HUES48 (cell line): ENCODE results near the gene PRR16.
"Not testable (repeated sequence)": the region's sequence is repeated elsewhere in the genome, so short reads cannot be mapped to it uniquely, and the experiment has no call there.

Experiments used
- H3K27ac ChIP-seq: one replicate; pipeline ENCODE4 v1.7.0; 2013; ENCODE audit warnings: low read depth, low read length, inconsistent platforms
- H3K27me3 ChIP-seq: 2 replicates; pipeline ENCODE4 v1.6.1; 2013; ENCODE audit warnings: mild to moderate bottlenecking, low read length; ENCODE audit not compliant: control insufficient read depth, insufficient read depth
- H3K36me3 ChIP-seq: 2 replicates; pipeline ENCODE4 v1.6.1; 2013; ENCODE audit warnings: low read length; ENCODE audit not compliant: control insufficient read depth, insufficient read depth
- H3K4me1 ChIP-seq: 2 replicates; pipeline ENCODE4 v1.6.1; 2013; ENCODE audit warnings: mild to moderate bottlenecking, low read length; ENCODE audit not compliant: control insufficient read depth, insufficient read depth
- H3K4me3 ChIP-seq: 2 replicates; pipeline ENCODE4 v1.5.1; 2013; ENCODE audit warnings: mild to moderate bottlenecking, low read depth, low read length
- H3K9ac ChIP-seq: 2 replicates; pipeline ENCODE4 v1.6.1; 2013; ENCODE audit warnings: mild to moderate bottlenecking, low read depth, low read length, moderate library complexity
- H3K9me3 ChIP-seq: 2 replicates; pipeline ENCODE4 v1.6.1; 2013; ENCODE audit warnings: low read length; ENCODE audit not compliant: control insufficient read depth, insufficient read depth

The PRR16 gene

DNA sequence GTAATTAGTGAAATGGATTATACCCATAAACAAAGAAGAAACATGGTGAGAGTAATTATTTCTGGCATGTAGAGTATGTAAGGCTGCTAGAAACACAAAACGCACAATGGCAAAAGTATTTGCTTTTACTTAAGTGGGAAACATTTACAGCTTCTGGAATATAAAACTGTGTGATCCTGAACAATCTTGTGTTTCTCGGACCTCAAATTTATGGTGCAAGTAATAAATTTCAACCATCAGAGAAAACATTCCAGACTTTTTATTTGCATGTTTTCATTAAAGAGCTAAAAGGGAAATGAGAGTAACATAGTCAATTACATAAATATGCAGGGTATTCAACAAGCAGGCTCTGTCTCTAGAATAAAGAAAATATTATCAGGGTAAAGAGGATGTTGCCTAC lies 17.2 kb upstream of the PRR16 start:
- no peaks in the 10 kb centered on the region for H3K36me3 ChIP-seq
- H3K27ac ChIP-seq, result no peak overlapping the region
- no peaks in the 10 kb centered on the region for H3K9me3 ChIP-seq
- peaks cover 14% of the 10 kb centered on the region; the same call in 1 of the 2 replicates for H3K4me1 ChIP-seq
- no peak overlapping the region for H3K4me3 ChIP-seq
- H3K9ac ChIP-seq, result no peak overlapping the region
- no peaks in the 10 kb centered on the region for H3K27me3 ChIP-seq

DNA sequence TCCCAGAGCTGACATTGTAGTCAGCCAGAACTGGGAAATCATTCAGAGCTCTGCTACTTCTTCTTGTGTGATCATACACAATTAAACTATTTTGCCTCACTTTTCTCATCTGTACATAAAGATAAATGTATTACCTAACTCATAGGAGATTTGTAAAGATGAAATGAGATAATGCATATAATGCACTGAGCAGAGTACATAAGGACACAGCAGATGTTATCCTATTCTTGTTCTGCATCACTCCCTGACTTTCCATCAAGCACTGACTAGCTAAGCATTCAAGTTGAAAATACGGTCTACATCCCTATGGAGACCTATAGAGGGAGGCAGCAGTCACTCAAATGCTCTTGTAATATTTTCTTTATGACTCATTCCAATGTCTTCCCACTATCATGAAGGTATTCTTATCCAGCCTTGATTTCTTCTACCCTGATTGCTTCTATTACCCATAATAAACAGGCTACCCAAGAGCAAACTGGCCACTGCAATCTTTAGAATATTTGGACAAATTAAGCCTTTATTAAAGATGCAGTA lies 16.3 kb upstream of the PRR16 start:
- Histone ChIP-seq H3K36me3 (no peaks in the 10 kb centered on the region), H3K27me3 (no peaks in the 10 kb centered on the region), H3K4me1 (peaks cover 14% of the 10 kb centered on the region; the same call in 1 of the 2 replicates), H3K9me3 (no peaks in the 10 kb centered on the region), H3K27ac (no peak overlapping the region), H3K4me3 (no peak overlapping the region), H3K9ac (no peak overlapping the region)

DNA sequence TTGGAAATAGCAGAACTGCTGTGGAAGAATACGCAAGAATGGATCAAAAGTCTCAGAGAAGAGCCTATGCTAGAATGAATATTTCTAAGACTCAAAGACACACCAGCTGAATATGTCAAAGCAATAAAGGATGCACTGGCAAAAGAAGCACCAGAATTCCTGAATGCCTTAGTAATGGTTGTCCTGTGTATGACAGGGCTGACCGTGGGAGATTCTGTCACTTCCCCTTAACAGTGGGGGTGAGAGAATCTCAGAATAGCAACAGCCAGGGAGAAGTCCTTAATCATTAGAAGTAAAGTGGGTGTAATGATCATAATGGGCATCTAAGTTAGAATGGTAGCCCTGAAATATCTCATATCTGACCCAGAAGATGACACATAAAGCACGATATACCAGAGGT lies 14.6 kb upstream of the PRR16 start:
- H3K4me1 ChIP-seq, result peaks cover 19% of the 10 kb centered on the region
- H3K9me3 ChIP-seq, result no peaks in the 10 kb centered on the region
- H3K36me3 ChIP-seq, result no peaks in the 10 kb centered on the region
- no peak overlapping the region for H3K27ac ChIP-seq
- no peak overlapping the region for H3K4me3 ChIP-seq
- no peaks in the 10 kb centered on the region for H3K27me3 ChIP-seq
- H3K9ac ChIP-seq, result no peak overlapping the region

DNA sequence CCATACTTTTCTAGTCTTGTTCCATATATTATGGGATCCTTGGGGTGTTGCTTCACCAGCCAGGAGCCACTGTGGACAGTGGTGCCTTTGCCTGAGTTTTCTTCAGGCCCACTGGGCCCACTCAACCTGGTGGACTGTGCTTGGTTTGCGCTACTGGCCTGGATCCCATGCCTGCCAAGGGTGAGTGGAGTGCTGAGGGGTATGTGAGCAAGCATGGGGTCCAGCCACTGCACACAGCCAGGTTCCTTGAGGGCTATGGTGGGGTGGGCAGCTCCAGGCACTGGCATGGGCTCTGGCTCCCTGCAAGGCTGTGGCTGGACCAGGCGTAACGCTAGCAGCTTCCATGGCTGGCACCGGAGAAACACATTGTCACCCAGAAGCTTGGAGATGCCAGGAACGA lies 13.2 kb upstream of the PRR16 start:
- no peaks in the 10 kb centered on the region for H3K27me3 ChIP-seq
- H3K4me3 ChIP-seq, result no peak overlapping the region
- H3K4me1 ChIP-seq, result peaks cover 24% of the 10 kb centered on the region
- H3K9me3 ChIP-seq, result no peaks in the 10 kb centered on the region
- no peaks in the 10 kb centered on the region for H3K36me3 ChIP-seq
- H3K27ac ChIP-seq, result no peak overlapping the region
- no peak overlapping the region for H3K9ac ChIP-seq

DNA sequence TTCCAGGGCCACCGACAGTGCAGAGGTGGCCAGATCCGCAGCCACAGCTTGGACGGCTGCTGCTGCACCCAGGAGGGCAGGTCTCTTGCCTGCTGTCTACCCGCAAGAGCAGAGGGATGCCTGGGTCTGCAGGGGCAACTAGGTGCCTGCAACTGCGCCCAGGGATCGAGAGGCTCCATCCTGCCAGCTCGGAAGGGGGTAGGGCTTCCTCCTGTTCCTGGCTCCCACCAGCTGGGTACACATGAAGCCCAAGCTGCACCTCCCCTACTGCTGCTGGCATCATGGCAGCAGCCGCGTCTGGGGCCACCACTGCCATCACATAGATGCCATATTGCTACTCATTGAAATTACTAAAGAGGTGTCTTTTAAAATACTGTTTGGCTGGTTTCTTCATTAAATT lies 12.7 kb upstream of the PRR16 start:
- Histone ChIP-seq H3K36me3 (no peaks in the 10 kb centered on the region), H3K4me3 (no peak overlapping the region), H3K9ac (no peak overlapping the region), H3K4me1 (peaks cover 18% of the 10 kb centered on the region), H3K9me3 (no peaks in the 10 kb centered on the region), H3K27ac (no peak overlapping the region), H3K27me3 (no peaks in the 10 kb centered on the region)

DNA sequence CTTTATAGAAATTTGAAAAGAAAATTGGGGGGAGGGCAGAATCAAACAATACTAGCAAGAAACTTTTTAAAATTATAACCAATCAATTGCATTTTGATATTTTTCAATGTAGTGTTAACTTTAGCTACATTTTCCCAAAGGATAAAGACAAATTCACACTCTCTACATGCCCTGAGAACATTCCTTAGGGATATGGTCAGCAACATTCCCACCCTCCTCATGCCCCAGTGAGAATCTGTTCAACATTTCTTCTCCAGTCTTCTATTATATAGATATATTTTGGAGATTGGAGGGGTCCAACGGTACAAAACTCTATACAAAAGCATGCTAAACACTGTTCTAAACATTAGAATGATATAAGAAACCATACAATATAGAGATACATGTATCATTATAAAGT lies 11.6 kb upstream of the PRR16 start:
- Histone ChIP-seq H3K9ac (no peak overlapping the region), H3K36me3 (no peaks in the 10 kb centered on the region), H3K27ac (no peak overlapping the region), H3K9me3 (no peaks in the 10 kb centered on the region), H3K4me1 (peaks cover 11% of the 10 kb centered on the region), H3K27me3 (no peaks in the 10 kb centered on the region), H3K4me3 (no peak overlapping the region)

DNA sequence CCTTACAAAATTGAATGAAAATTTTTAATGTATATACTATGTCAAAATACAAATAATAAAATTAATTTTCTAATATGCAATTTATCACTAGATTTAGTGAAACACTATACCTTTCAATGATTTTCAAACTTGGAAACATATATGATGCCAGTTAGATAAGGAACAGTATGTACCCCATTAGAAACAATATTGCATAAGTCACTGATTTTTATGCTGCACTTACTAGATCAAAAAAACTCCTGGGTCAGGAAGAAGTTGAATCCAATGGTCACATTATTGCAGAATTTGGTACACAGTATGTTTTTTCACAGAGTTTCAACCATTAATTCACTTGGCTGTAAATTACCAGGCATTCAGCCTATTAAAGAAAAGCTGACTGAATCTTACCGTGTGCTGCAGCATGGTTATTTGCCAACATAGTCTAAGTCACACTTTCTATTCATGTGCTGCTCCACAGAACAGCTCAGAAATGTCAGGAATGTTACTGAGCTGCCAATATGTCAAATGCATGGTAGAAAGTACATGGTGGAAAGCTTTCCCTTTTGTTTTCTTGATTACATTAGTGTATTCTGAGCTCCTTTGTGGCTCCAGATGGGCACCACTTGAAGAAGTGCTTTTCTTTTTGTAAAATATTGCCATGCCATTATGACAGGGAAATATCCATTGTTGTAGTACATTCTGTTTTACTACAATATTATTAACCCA lies 9.9 kb upstream of the PRR16 start:
- Histone ChIP-seq H3K27ac (no peak overlapping the region), H3K4me1 (peaks cover 11% of the 10 kb centered on the region), H3K27me3 (no peaks in the 10 kb centered on the region), H3K36me3 (no peaks in the 10 kb centered on the region), H3K9ac (no peak overlapping the region), H3K9me3 (no peaks in the 10 kb centered on the region), H3K4me3 (no peak overlapping the region)

DNA sequence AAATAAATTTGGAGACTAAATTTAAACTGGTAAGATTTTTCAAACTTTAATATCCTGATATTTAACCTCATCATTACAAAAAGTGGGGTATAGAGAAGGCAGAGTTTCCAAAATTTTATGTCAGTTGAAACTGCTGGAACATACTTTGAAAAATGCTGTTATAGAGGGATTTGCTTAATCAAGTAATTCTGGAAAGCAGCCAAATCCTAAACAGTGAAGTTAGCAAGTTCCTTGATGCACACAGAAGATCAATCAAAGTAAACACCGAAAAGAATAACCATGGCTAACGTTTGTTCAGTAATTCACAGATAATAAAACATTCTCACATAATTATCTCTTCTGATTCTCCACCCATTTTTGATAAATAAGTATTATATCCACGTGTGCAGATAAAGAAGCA lies 8.1 kb upstream of the PRR16 start:
- H3K27me3 ChIP-seq, result no peaks in the 10 kb centered on the region
- H3K27ac ChIP-seq, result no peak overlapping the region
- no peaks in the 10 kb centered on the region for H3K36me3 ChIP-seq
- H3K4me3 ChIP-seq, result no peak overlapping the region
- H3K9me3 ChIP-seq, result no peaks in the 10 kb centered on the region
- no peak overlapping the region for H3K9ac ChIP-seq
- peaks cover 11% of the 10 kb centered on the region for H3K4me1 ChIP-seq

DNA sequence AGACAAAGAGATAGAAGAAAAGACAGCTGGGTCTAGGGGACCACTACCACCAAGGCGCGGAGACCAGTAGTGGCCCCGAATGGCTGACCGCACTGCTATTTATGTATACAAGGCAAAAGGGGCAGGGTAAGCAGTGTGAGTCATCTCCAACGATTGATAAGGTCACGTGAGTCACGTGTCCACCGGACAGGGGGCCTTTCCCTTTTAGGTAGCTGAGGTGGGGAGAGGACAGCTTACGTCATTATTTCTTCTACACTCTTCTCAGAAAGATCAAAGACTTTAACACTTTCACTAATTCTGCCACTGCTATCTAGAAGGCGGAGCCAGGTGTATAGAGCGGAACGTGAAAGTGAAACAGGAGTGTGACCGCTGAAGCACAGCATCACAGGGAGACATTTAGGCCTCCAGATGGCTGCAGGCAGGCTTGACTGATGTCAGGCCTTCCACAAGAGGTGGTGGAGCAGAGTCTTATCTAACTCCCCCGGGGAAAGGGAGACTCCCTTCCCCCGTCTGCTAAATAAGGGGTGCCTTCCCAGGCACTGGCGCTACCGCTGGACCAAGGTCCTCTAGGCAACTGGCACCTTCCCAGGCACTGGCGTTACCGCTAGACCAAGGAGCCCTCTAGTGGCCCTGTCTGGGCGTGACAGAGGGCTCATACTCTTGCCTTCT lies 6.1 kb upstream of the PRR16 start:
- Histone ChIP-seq H3K4me3 (no peak overlapping the region), H3K9ac (no peak overlapping the region)

DNA sequence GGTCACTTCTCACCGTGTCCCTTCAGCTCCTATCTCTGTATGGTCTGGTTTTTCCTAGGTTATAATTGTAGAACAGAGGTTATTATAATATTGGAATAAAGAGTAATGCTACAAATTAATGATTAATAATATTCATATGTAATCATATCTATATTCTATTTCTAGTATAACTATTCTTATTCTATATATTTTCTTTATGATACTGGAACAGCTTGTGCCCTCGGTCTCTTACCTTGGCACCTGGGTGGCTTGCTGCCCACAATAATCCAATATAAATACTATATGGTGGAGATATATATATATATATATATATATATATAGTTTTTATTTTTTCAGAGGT lies 5.6 kb upstream of the PRR16 start:
- H3K4me3 ChIP-seq, H3K9me3 ChIP-seq, H3K9ac ChIP-seq, H3K27me3 ChIP-seq, H3K27ac ChIP-seq, H3K36me3 ChIP-seq: not testable (repeated sequence)
- peaks cover 14% of the 10 kb centered on the region for H3K4me1 ChIP-seq

More for the DNA sequence above, 6.1 kb upstream of the PRR16 start:
- Histone ChIP-seq H3K4me1 (peaks cover 11% of the 10 kb centered on the region), H3K27ac (no peak overlapping the region), H3K36me3 (no peaks in the 10 kb centered on the region), H3K9me3 (no peaks in the 10 kb centered on the region), H3K27me3 (peaks cover 4% of the 10 kb centered on the region)

DNA sequence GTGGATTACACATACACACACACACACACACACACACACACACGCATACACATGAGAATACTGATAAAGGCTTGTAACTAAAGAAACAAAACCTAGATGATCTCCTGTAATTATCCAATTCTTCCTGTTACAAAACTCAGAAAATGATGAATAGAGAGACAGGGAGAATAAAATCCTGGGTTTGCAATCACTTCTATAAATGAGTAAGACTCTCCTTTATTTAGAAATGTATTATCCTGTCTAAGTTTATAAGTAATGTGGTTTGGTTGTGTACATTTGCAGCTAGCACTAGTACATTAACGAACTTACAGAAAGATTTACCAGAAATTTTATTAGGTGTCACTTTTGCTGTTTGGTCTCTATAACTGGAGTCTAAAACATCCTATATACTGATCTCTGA lies 2.8 kb upstream of the PRR16 start:
- H3K9me3 ChIP-seq, result no peaks in the 10 kb centered on the region
- peaks cover 34% of the 10 kb centered on the region for H3K27me3 ChIP-seq
- H3K36me3 ChIP-seq, result no peaks in the 10 kb centered on the region
- no peak overlapping the region for H3K4me3 ChIP-seq
- H3K4me1 ChIP-seq, result 0 out of 2 replicates have a peak, but pooled peaks cover 12% of the 10 kb centered on the region
- no peak overlapping the region for H3K27ac ChIP-seq
- no peak overlapping the region for H3K9ac ChIP-seq
